ENCODE measurements around the gene SNAP23.

SNAP23 gene

DNA sequence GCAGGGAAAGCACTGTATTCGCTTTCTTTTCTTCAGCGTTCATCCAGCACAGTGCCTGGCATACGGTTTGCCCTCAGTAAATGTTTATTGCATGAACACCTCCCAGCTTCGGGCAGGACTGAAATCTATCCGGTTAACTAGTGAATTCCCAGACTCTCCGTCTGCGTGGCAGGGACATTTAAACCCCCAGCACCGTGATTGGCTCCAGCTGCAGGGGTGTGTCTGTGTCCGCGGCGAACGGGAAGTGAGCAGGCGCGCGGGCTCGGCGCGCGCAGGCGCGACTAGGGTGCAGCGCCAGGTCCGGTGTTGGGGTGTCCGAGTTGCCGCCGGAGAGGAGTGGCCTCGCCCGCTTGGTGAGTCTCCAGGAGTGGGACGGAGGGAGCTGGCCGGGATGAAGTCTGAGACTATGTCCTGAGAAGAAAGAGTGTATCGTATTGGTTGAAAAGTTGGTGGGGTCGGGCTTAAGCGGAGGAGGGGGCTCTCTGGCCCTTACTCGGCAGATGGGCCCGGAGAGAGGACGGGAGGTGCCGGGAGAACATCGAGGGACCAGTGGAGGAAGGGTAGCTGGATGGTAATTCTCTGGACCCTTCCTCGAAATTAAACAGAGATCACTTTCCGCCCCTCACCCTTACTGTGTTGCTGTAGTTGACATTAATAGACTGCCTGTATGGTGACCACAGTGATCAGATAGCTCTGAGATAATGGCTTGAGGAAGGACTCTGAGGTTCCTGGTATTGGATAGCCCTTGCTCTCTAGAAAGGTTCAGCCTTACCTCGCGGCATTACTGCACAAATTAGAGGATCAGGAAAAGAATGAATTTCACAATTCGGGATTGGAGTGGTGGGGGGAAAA, at the start of gene SNAP23:
Gene SNAP23 (plus strand): TSS at position 274 of the 852 bp plus-strand sequence. CDS start 16,213 bp downstream, outside the sequence.
- H3K4me3 ChIP-seq (ENCODE audit: low read depth, low read length) = peak within 1 kb of the TSS; percentile 74
- DNase-seq (ENCODE audit: low read depth) = peak; percentile 92
- TF ChIP-seq, protein P1, sequence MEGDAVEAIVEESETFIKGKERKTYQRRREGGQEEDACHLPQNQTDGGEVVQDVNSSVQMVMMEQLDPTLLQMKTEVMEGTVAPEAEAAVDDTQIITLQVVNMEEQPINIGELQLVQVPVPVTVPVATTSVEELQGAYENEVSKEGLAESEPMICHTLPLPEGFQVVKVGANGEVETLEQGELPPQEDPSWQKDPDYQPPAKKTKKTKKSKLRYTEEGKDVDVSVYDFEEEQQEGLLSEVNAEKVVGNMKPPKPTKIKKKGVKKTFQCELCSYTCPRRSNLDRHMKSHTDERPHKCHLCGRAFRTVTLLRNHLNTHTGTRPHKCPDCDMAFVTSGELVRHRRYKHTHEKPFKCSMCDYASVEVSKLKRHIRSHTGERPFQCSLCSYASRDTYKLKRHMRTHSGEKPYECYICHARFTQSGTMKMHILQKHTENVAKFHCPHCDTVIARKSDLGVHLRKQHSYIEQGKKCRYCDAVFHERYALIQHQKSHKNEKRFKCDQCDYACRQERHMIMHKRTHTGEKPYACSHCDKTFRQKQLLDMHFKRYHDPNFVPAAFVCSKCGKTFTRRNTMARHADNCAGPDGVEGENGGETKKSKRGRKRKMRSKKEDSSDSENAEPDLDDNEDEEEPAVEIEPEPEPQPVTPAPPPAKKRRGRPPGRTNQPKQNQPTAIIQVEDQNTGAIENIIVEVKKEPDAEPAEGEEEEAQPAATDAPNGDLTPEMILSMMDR (IDR thresholded peaks at IDR 0.05; ENCODE audit: control insufficient read depth, extremely low read depth, insufficient read depth) = no peak

GRCh38 chr15:42447599-42447998, 47.8 kb upstream of the SNAP23 start:
- no peak overlapping the region for H3K4me3 ChIP-seq (ENCODE audit: low read depth, low read length)
- TF ChIP-seq, protein P1 (IDR thresholded peaks at IDR 0.05; ENCODE audit: control insufficient read depth, extremely low read depth, insufficient read depth) = no peak
- no peak for DNase-seq (ENCODE audit: low read depth)

DNA sequence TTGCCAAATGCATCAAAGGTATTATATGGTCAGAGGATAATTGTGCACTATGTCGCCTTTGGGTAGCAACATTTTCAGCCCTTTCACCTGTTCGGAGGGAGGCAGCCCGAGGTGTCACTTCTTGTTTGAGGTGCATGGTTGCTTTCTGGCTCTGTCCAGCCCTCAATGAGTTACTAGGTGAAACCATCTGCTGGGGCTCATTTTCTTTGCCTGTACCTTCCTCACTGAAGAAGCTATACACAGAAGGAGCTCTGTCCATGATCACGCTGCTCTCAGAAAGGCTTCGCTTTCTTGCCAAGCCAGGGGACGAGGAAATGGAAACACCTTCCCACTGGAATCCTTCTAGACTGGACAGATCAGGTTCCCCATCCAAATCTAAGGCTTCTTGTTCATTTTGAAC, 47.2 kb upstream of the SNAP23 start:
- TF ChIP-seq, protein P1 (IDR thresholded peaks at IDR 0.05; ENCODE audit: control insufficient read depth, extremely low read depth, insufficient read depth) = no peak
- no peak overlapping the region for H3K4me3 ChIP-seq (ENCODE audit: low read depth, low read length)
- DNase-seq (ENCODE audit: low read depth) = no peak

GRCh38 chr15:42449770-42450424, 45.5 kb upstream of the SNAP23 start:
- DNase-seq (ENCODE audit: low read depth) = no peak
- no peak overlapping the region for H3K4me3 ChIP-seq (ENCODE audit: low read depth, low read length)
- TF ChIP-seq, protein P1 (IDR thresholded peaks at IDR 0.05; ENCODE audit: control insufficient read depth, extremely low read depth, insufficient read depth) = no peak

DNA sequence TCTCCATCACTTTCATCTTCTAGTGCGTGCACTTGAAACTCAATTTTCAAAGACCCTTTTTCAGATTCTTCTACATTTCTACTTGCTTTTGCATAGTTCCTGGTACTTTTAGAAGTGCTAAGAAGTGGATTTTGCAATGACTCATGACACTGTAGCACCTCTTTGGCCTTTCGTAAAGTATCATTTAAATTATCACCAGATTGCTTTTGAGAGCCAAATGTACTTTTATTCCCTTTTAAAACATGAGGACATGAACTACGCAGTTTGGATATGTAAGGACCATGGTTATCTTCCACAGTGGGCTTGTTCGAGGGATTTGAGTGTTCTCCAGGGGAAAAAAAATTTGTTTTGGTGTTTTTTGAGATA, 45.0 kb upstream of the SNAP23 start:
- no peak for DNase-seq (ENCODE audit: low read depth)
- TF ChIP-seq, protein P1 (IDR thresholded peaks at IDR 0.05; ENCODE audit: control insufficient read depth, extremely low read depth, insufficient read depth) = no peak
- H3K4me3 ChIP-seq (ENCODE audit: low read depth, low read length) = no peak overlapping the region

GRCh38 chr15:42453826-42454225, 41.6 kb upstream of the SNAP23 start:
- no peak for DNase-seq (ENCODE audit: low read depth)
- TF ChIP-seq, protein P1 (IDR thresholded peaks at IDR 0.05; ENCODE audit: control insufficient read depth, extremely low read depth, insufficient read depth) = no peak
- no peak overlapping the region for H3K4me3 ChIP-seq (ENCODE audit: low read depth, low read length)
